GM10847 (cell line): ENCODE measurements around the gene PTGES2.

Source experiments
- POLR2A ChIP-seq: IDR thresholded peaks from 2 replicates; pipeline ENCODE4 v1.6.1; 2011; ENCODE audit not compliant: insufficient read length; ENCODE audit errors: extremely low read depth

The PTGES2 gene

DNA sequence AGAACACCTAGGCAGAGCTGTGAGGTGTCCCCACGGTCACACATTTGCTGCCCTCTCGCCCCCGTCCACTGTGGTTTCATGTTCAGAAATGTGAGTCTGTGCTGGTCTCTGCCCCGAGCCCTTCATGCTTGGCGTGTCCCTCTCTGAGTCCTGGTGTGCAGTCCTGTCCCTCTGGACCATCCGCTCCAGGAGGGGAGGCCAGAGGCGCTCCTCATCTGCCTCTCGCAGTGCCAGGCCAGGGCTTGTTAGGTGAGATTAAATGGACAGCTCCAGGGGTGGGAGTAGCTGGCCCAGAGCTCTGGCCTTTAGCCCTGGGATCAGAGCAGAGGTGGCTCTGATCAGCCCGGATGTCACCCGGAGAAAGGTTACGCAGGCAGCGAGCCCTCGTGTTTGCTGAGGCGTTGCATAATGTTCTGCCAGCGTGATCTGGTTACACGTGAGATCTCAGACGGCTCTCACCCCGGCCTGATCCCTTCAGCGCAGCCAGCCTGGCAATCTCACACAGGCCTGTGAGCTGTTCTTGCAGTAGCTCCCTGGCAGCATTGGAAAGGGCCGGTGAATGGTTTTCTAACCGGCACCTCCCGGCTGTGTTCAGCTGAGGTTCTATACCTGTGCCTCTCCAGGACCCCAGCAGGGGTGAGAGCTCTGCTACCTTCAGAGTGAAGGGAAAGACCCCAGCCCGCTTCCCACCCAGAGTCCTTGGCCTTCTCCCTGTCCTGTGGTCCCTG lies 24.5 kb downstream of the PTGES2 start:
- TF ChIP-seq POLR2A = no peak

- TF ChIP-seq POLR2A = no peak
Observed at GRCh38 chr9:128102196-128102595, 25.3 kb downstream of the PTGES2 start.

DNA sequence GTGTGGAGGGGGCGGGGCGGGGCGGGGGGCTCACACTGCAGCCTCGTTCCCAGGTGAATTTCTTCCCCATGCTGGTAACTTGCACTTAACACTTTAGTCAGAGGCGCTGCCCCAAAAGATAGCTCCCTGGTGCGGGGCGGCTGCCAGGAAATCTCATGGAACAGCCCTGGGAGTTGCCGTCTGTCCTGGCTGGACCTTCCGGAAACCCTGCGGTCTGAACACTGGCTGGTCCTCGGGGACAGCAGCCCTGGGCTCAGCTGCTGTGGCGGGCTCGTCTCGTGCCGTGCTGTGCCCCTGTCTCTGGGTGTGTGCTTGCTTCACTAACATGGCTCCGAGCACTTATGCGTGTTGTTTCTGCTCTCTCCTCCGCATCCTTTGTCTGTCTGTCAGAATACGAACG lies 25.8 kb downstream of the PTGES2 start:
- TF ChIP-seq POLR2A = no peak

DNA sequence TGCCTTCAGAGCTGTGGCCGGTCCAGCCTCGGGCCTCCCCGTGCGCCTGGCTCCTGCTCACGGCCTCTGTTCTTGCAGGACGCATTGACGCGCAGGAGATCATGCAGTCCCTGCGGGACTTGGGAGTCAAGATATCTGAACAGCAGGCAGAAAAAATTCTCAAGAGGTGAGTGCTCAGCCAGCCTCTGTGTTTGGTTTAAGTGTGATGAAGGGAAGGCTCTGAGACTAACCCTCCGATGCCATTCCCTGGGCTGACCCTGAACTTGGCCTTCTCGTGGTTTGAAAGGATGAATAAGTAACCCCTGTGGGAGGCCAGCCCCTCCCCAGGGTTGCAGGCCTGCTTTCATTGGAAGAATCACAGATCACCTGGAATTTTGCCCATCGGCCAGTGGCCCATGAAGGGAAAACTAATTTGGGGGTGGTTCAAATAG lies 26.3 kb downstream of the PTGES2 start:
- no peak for TF ChIP-seq POLR2A

DNA sequence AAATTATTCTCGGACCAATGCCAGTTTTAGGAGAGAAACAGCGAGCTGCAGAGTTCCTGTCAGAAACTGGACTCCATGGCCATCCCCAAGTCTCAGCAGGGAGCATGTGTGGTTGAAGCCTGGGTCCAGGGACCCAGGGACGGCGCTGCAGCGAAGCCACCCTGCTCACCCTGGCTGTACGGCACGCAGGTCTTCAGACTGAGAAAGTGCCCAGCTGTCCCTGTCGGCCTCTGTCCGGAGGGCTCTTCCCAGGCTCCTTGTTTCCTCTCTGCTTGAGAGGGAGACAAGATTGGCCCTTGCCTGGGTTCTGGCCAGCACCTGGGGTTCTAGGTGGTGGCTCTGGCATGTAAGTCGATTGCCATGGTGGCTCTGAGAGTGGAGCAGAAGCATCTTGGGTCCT lies 26.9 kb downstream of the PTGES2 start:
- no peak for TF ChIP-seq POLR2A

- TF ChIP-seq POLR2A = no peak
Observed at GRCh38 chr9:128099932-128100491, 27.5 kb downstream of the PTGES2 start.

DNA sequence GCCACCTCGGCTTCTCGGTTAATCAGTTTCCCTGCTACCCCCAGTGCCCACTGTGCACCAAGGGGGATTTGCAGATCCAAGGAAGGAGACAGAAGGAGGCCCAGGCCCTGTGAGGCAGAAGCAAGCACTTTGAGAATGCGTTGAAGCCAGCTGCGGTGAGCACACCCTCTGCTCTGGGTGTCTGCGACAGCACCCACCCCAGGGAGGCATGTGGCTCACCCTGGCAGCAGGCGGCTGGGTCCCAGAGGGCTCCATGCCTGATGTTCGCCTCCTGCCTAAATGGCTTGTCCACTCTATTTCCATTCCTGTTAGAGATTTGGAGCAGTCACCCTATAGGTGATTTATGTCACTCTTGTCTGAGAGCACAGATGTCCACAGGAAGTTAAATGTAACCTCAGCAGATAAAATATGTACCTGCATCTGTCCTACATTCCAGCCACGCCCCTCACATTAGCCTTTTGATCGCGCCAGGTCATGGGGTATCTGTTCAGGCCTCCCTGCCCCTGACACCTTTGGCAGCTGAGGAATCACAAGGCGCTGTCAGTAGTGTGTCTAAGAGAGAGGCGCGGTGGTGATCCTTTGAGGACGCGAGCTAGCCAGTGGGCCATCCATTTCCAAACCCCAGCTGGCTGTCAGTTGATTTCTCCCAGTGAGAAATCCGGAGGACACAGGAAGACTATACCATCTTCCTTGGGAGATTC lies 28.1 kb downstream of the PTGES2 start:
- no peak for TF ChIP-seq POLR2A

GRCh38 chr9:128098297-128099230 lies 29.0 kb downstream of the PTGES2 start:
- no peak for TF ChIP-seq POLR2A

DNA sequence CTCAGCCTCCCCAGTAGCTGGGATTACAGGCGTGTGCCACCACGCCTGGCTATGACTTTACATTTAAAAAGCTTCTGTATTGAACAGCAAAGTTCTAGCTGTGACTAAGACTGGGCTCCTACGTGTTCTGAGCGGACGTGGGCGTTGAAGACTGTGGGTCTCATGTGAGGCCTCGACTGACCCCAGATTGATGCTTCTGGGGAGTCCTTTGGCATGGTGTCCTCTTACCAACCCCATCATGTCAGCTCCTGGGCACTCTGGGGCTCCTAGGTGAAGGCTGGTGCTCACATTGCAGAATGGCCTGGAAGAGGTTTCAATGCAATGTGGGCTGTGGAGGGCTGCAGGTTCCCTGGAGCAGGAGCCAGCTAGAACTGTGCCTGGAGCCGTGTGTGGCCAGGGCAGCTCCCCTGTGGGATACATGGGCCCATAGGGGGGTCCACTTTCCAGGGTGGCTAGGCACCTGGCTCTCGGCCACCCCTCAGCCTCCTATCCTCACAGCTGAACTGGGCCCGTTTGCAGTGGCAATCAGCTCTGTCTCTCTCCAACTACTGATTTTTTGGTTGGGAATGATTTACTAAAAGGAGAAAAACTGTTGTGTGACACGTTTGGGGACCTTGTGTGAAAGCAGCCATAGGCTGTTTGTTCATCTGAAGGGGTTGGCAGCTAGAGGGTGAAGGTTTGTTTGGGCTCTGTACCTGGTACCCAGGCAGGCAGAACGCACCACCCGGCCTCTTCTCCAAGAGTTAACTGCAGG lies 29.8 kb downstream of the PTGES2 start:
- TF ChIP-seq POLR2A = no peak

DNA sequence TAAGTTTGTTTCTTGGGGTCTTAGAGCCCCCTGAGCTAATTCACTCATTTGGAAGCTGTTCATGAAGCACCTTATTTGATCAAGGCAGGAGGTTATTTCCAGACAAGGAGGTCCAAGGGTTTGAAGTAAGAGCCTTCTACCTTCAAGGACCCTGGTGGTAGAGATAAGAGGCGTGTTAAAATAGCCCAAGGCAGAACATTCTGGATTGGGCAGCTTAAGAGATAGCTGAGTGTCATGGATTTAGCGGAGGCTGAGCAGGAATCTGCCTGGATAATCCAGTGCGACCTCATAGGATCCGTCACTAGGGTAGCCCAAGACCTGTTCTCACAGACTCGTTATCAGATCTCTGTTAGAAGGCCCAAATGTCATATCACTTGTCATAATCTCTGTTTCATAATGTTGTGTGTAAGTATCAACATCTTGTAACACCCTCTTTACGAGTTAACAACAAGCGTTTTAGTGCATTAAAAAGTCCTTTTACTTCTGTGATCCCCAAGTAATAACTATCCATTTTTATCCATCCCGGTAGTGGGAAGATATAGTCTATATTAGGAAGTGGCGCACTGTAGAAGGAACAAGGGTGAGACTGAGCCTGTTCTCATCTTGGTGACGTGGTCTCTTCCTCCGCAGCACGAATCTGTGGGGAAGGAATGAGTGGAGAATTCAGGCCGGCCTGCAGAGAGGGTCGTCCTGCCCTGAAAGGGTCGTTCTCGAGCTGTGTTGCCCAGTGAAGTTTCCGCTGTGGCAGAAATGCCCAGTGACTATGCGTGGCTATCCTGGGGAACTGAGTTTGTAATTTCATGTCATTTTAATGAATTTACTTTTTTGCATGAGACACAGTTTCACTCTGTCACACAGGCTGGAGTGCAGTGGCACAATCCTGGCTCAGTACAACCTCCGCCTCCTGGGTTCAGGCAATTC lies 30.7 kb downstream of the PTGES2 start:
- no peak for TF ChIP-seq POLR2A

DNA sequence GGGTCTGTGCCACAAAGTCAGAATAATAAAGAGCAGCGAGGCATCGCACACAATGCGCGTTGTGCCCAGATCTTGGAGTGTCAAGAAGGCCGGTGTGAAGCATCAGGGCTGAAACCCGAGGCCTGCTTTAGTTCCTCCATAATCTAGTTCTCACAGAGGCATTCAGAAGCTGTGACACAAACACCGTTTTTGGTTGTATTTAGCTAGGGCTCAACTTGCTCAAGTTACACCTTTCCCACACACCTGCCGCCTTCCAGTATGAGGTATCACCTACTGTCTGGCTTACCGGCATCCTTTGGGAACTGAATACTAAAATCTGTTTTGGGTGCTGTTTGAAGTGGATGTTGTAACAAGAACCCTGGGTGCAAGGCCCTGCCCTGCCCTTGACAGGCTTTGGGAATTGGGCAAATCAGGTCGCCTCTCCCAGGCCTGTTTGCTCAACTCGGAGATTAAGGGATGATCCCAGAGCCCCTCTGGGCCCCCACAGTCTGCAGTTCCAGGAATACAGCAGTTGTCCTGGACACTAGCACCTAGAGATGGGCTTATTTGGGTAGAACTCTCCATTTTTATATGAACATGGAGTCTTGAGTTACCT lies 32.5 kb downstream of the PTGES2 start:
- no peak for TF ChIP-seq POLR2A

DNA sequence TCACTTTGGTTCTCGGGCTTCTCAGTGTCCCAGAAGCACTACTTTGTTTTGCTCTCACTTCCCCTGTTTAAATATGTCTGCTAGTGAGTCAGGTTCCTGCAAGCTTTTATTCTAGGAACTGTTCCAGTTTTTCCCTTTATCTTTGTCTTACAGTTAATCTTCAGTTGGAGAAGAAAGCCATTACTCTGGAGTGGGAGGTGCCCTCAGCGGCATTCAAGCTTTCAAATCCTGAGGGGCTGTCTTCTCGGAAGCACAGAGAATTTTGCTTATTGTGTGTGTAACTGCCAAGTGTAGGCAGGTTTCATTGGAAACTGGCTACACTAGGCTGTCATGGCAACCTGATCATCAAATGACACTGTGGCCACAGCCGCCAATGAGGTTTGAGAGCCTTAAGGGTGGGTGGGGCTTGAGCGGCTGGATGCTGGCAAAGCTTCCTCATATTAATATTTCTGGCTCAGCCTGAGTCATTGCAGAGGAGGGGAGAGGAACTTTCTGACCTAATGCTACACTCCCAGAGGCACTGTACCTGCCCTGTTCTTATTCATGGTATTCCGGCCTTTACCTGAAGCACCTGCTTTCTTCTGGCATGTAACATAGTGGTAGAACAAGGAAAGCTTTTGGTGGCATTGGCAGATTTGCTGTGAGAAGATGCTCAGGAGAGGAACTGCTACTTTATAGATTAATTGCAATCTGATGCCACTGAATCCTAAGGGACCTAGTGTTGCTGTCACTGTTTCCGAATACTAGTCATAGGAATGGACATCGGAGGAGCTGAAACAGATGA lies 33.2 kb downstream of the PTGES2 start:
- no peak for TF ChIP-seq POLR2A

- no peak for TF ChIP-seq POLR2A
Observed at GRCh38 chr9:128093011-128093410, 34.5 kb downstream of the PTGES2 start.
